GM12892 (cell line): ENCODE results near the gene CTBP2.

Source experiments
- POLR2A ChIP-seq: IDR thresholded peaks from 2 replicates; pipeline ENCODE4 v1.6.1; 2011; ENCODE audit warnings: low read depth, low read length, control low read depth
- POLR2AphosphoS5 ChIP-seq: IDR thresholded peaks from 2 replicates; pipeline ENCODE4 v1.6.1; 2011; ENCODE audit warnings: low read depth, low read length, control low read depth

- TF ChIP-seq POLR2A: no peak
- no peak for TF ChIP-seq POLR2AphosphoS5
Measured at GRCh38 chr10:125107965-125108580, 52.3 kb downstream of the CTBP2 start.
